Fibroblast of lung (primary cell): ENCODE data around the gene LGALS7B. TPM values are rescaled to one million over a fixed set of nuclear protein-coding genes. Genes with fewer than 3 reads are reported as not detected.

Experiments used
- DNase-seq, 2 donors: peaks; one replicate each; pipeline versions ENCODE4 v3.0.0 to v3.0.0-alpha.2; 2010; ENCODE audit warnings: low read depth in 2 of 2
- H2AFZ ChIP-seq: 2 replicates; pipeline ENCODE4 v1.5.1; 2012; ENCODE audit warnings: low read length, control low read depth, inconsistent platforms
- H3K27ac ChIP-seq: 2 replicates; pipeline ENCODE4 v1.5.1; 2011; ENCODE audit warnings: low read length, control low read depth; ENCODE audit not compliant: insufficient read depth
- H3K27me3 ChIP-seq: 2 replicates; pipeline ENCODE4 v1.5.1; 2011; ENCODE audit warnings: mild to moderate bottlenecking, low read length; ENCODE audit not compliant: control insufficient read depth, insufficient read depth
- H3K36me3 ChIP-seq: 2 replicates; pipeline ENCODE4 v1.5.1; 2011; ENCODE audit warnings: low read length; ENCODE audit not compliant: control insufficient read depth, insufficient read depth
- H3K4me1 ChIP-seq: 2 replicates; pipeline ENCODE4 v1.5.1; 2011; ENCODE audit warnings: low read length; ENCODE audit not compliant: control insufficient read depth, insufficient read depth; ENCODE audit errors: extremely low read depth
- H3K4me2 ChIP-seq: 2 replicates; pipeline ENCODE4 v1.5.1; 2011; ENCODE audit warnings: low read length, control low read depth; ENCODE audit not compliant: insufficient read depth; ENCODE audit errors: extremely low read depth
- H3K4me3 ChIP-seq, 4 experiments: fragments of 200-600 bp in 1 of 4; sonication (generic) in 1 of 4; replicated peaks in 1 of 4; 2 replicates each; pipeline ENCODE4 v1.5.1; 2011 to 2016; ENCODE audit warnings: low read length in 4 of 4, low read depth in 3 of 4, mild to moderate bottlenecking in 3 of 4, control low read depth in 2 of 4, inconsistent platforms in 1 of 4, mixed read lengths in 1 of 4; ENCODE audit not compliant: insufficient read depth in 1 of 4; ENCODE audit errors: control extremely low read depth in 1 of 4
- H3K79me2 ChIP-seq: 2 replicates; pipeline ENCODE4 v1.5.1; 2012; ENCODE audit warnings: mild to moderate bottlenecking, low read length, inconsistent platforms; ENCODE audit not compliant: control insufficient read depth, insufficient read depth
- H3K9ac ChIP-seq: 2 replicates; pipeline ENCODE4 v1.5.1; 2011; ENCODE audit warnings: mild to moderate bottlenecking, low read length, control low read depth; ENCODE audit not compliant: insufficient read depth
- H3K9me3 ChIP-seq: 2 replicates; pipeline ENCODE4 v1.5.1; 2012; ENCODE audit warnings: low read depth, low read length; ENCODE audit not compliant: control insufficient read depth, insufficient read depth
- H4K20me1 ChIP-seq: 2 replicates; pipeline ENCODE4 v1.5.1; 2011; ENCODE audit warnings: low read length; ENCODE audit not compliant: control insufficient read depth, insufficient read depth; ENCODE audit errors: extremely low read depth
- EZH2 ChIP-seq: IDR thresholded peaks from 2 replicates; pipeline ENCODE4 v1.5.1; 2012; ENCODE audit warnings: low read length, control low read depth, mild to moderate bottlenecking; ENCODE audit errors: missing control alignments
- polyA plus RNA-seq, 2 donors: library from polyadenylated mRNA; depleted of rRNA in 1 of 2; stranded (reverse) in 1 of 2; unstranded in 1 of 2; fragments of >200 nt; gene quantifications; 2 replicates each; pipeline ENCODE4 v1.2.1, GENCODE V29; 2011 to 2012; ENCODE audit warnings: missing spikeins in 1 of 2
- total RNA-seq: library from RNA; depleted of rRNA; stranded (reverse); fragments of >200 nt; gene quantifications from 2 replicates; pipeline ENCODE4 v1.2.1, GENCODE V29; 2014
- TF ChIP-seq, protein P1 (sequence below), 2 donors: IDR thresholded peaks in 1 of 2; conservative IDR thresholded peaks in 1 of 2; 1 replicate in 1 of 2; 2 replicates in 1 of 2; pipeline ENCODE4 v1.5.1; 2011 to 2012; ENCODE audit warnings: low read length in 2 of 2, control low read depth in 1 of 2, inconsistent platforms in 1 of 2, low read depth in 1 of 2, mild to moderate bottlenecking in 1 of 2

Gene LGALS7B
- total and polyA plus RNA-seq, 2 donors (not counting 1 experiment from before 2014, with no cell fraction given), result 0.28 TPM; not detected in 1

DNA sequence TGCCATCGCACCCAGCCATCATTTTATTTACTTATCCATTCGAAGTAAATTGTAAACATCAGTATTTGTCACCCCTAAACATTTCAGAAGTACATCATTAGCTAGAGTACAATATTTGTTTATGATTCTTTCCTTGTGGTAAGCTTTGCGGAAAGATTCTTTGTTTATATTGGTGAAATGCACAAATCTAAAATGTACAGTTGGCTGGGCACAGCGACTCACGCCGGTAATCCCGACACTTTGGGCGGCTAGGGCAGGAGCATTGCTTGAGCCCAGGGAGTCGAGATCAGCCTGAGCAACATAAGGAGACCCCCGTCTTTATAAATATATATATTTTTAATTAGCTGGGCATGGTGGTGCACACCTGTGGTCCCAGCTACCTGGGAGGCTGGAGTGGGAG lies 10.1 kb downstream of the LGALS7B start:
- Histone ChIP-seq H2AFZ (no peak overlapping the region), H3K9me3 (no peaks in the 10 kb centered on the region), H3K36me3 (no peaks in the 10 kb centered on the region), H3K4me3 (no peak overlapping the region), H3K27me3 (peaks cover 6% of the 10 kb centered on the region), H3K27ac (no peak overlapping the region), H3K4me1 (no peaks in the 10 kb centered on the region), H3K9ac (no peak overlapping the region), H3K79me2 (no peaks in the 10 kb centered on the region), H3K4me2 (no peak overlapping the region), H4K20me1 (no peaks in the 10 kb centered on the region)
- TF ChIP-seq, protein P1, sequence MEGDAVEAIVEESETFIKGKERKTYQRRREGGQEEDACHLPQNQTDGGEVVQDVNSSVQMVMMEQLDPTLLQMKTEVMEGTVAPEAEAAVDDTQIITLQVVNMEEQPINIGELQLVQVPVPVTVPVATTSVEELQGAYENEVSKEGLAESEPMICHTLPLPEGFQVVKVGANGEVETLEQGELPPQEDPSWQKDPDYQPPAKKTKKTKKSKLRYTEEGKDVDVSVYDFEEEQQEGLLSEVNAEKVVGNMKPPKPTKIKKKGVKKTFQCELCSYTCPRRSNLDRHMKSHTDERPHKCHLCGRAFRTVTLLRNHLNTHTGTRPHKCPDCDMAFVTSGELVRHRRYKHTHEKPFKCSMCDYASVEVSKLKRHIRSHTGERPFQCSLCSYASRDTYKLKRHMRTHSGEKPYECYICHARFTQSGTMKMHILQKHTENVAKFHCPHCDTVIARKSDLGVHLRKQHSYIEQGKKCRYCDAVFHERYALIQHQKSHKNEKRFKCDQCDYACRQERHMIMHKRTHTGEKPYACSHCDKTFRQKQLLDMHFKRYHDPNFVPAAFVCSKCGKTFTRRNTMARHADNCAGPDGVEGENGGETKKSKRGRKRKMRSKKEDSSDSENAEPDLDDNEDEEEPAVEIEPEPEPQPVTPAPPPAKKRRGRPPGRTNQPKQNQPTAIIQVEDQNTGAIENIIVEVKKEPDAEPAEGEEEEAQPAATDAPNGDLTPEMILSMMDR (conservative IDR thresholded peaks at IDR 0.05 in 1 of 2, IDR thresholded peaks at IDR 0.05 in 1 of 2; ENCODE audit: low read depth in 1 of 2, low read length in 2 of 2), result no peak
- no peak for TF ChIP-seq EZH2
- DNase-seq, result peak in 1 of 2 donors; percentile 51

DNA sequence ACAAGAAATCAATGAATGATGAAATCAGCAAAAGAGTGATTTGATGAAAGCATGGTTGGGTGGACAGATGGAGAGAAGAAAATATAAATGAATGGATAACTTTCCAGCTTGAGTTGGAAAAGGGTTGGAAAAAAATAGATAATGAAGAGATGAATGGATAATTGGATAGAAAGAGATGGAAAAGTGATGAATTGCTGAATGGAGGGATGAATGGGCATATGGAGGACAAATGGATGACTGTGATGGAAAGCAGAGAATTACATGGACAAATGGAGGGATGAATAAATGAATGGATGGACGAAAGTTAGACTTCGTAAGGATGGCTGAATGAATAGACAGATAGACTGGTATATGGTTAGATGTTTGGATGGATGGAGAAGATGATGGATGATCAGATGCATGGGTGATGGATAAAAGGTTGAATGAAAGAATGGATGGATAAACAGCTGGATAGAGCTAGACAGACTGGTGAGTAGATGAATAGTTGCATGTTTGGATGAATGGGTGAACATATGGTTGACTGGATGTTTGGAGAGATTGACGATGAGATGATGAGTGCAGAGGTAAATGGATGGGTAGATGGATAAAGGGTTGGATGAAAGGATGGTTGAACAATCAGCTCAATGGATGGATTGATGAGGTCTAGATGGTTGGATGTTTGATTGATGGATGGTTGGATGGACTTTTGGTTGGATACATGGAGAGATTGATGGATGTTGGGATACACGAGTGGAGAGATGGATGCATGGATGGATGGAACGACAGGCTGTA lies 11.8 kb downstream of the LGALS7B start:
- no peak overlapping the region for H2AFZ ChIP-seq
- no peak for DNase-seq
- no peaks in the 10 kb centered on the region for H3K79me2 ChIP-seq
- H4K20me1 ChIP-seq, result no peaks in the 10 kb centered on the region
- H3K4me3 ChIP-seq, result no peak overlapping the region
- H3K4me1 ChIP-seq, result no peaks in the 10 kb centered on the region
- no peaks in the 10 kb centered on the region for H3K36me3 ChIP-seq
- no peak for TF ChIP-seq EZH2
- TF ChIP-seq, protein P1 (conservative IDR thresholded peaks at IDR 0.05 in 1 of 2, IDR thresholded peaks at IDR 0.05 in 1 of 2; ENCODE audit: low read depth in 1 of 2, low read length in 2 of 2), result no peak
- H3K4me2 ChIP-seq, result no peak overlapping the region
- no peak overlapping the region for H3K27ac ChIP-seq
- H3K9me3 ChIP-seq, result no peaks in the 10 kb centered on the region
- no peak overlapping the region for H3K9ac ChIP-seq
- peaks cover 6% of the 10 kb centered on the region for H3K27me3 ChIP-seq

DNA sequence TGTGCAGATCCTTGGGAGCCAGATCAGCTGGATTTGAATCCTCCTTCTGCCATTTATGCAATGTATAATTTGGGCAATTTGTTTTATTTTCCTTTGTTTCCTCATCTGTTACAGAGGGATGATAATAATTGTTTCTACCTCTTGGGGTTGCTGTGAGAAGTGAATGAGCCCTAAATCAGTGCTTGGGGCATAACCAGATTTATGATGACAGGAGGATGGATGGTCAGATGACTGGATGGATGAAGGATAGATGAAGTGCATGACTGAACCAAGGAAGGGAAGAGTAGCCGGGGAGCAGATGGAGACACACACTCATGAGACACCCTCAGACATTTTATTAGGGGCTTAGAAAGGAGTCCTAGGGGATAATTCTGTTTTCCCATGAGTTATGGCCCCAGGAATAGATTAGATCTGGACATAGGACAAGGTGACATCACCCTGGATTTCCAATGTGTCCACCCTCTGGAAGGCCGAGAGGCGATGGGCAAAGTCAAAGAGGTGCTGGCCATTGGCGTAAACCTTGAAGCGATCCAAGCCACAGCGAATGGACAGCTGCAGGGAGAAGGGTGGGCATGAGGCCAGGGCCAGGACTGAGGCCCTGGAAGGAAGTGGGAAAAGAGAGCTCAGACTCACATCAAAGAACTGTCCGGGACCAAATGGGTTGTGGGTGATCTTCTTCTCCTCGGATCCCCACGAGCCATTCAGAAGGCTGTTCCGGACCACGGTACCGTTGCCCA lies 12.5 kb downstream of the LGALS7B start:
- Histone ChIP-seq H3K4me1 (no peaks in the 10 kb centered on the region), H3K36me3 (no peaks in the 10 kb centered on the region), H3K27me3 (peaks cover 6% of the 10 kb centered on the region), H3K4me2 (no peak overlapping the region), H4K20me1 (no peaks in the 10 kb centered on the region), H3K27ac (no peak overlapping the region), H2AFZ (no peak overlapping the region), H3K4me3 (no peak overlapping the region), H3K79me2 (no peaks in the 10 kb centered on the region), H3K9ac (no peak overlapping the region), H3K9me3 (no peaks in the 10 kb centered on the region)
- no peak for DNase-seq
- TF ChIP-seq, protein P1 (conservative IDR thresholded peaks at IDR 0.05 in 1 of 2, IDR thresholded peaks at IDR 0.05 in 1 of 2; ENCODE audit: low read depth in 1 of 2, low read length in 2 of 2), result no peak
- TF ChIP-seq EZH2, result no peak
